PC-9 (cell line): ENCODE data around the gene CPTP.

ENCODE experiments used
- CTCF ChIP-seq: fragments of 200-600 bp; sonication (generic); conservative IDR thresholded peaks from 2 replicates; pipeline ENCODE4 v1.6.1; 2017; ENCODE audit warnings: mixed run types, antibody characterized with exemption, mild to moderate bottlenecking, moderate library complexity
- EZH2 ChIP-seq: fragments of 200-600 bp; sonication (generic); IDR thresholded peaks from 2 replicates; pipeline ENCODE4 v1.8.0; 2017; ENCODE audit warnings: antibody characterized with exemption, low read depth

DNA sequence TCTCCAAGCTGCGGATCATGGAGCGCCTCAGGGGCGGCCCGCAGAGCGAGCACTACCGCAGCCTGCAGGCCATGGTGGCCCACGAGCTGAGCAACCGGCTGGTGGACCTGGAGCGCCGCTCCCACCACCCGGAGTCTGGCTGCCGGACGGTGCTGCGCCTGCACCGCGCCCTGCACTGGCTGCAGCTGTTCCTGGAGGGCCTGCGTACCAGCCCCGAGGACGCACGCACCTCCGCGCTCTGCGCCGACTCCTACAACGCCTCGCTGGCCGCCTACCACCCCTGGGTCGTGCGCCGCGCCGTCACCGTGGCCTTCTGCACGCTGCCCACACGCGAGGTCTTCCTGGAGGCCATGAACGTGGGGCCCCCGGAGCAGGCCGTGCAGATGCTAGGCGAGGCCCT, 2.7 kb downstream of the CPTP start:
- TF ChIP-seq CTCF: no peak
- TF ChIP-seq EZH2: no peak
